SK-N-SH treated with all-trans-retinoic acid at 6 μM for 48 hours (cell line): ENCODE data around the gene NARF.

Experiments
- ATAC-seq: fragments of 200-7000 bp; cut with Tn5 transposase; 3 replicates; pipeline ENCODE4 v1.9.1; 2020; ENCODE audit warnings: mild to moderate bottlenecking, moderate library complexity
- ARNTL ChIP-seq: fragments of 450-650 bp; formaldehyde crosslinking; IDR thresholded peaks from 2 replicates; pipeline ENCODE4 v1.5.0; 2020; ENCODE audit warnings: low read depth, mild to moderate bottlenecking, moderate library complexity, borderline replicate concordance
- BACH2 ChIP-seq: fragments of 250-450 bp; sonication (Bioruptor Pico); IDR thresholded peaks from 2 replicates; pipeline ENCODE4 v1.9.0; 2021; ENCODE audit warnings: mild to moderate bottlenecking, borderline replicate concordance
- CREB5 ChIP-seq: fragments of 250-450 bp; sonication (Bioruptor Pico); IDR thresholded peaks from 2 replicates; pipeline ENCODE4 v1.5.1; 2020; ENCODE audit warnings: low read depth, mild to moderate bottlenecking, moderate library complexity
- CSDC2 ChIP-seq: fragments of 250-450 bp; sonication (Bioruptor Pico); IDR thresholded peaks from 2 replicates; pipeline ENCODE4 v1.5.0; 2020; ENCODE audit warnings: mild to moderate bottlenecking, moderate library complexity
- CSRNP3 ChIP-seq: fragments of 250-450 bp; sonication (Bioruptor Pico); IDR thresholded peaks from 2 replicates; pipeline ENCODE4 v1.5.1; 2021; ENCODE audit warnings: mild to moderate bottlenecking, moderate library complexity
- GLIS3 ChIP-seq: fragments of 250-450 bp; sonication (Bioruptor Pico); IDR thresholded peaks from 2 replicates; pipeline ENCODE4 v1.5.0; 2020; ENCODE audit warnings: mild to moderate bottlenecking, moderate library complexity
- ISL1 ChIP-seq: fragments of 250-450 bp; sonication (Bioruptor Pico); IDR thresholded peaks from 2 replicates; pipeline ENCODE4 v2.1.2; 2022; ENCODE audit warnings: mild to moderate bottlenecking, moderate library complexity
- PATZ1 ChIP-seq: fragments of 250-450 bp; sonication (Bioruptor Pico); IDR thresholded peaks from 2 replicates; pipeline ENCODE4 v1.8.0; 2020; ENCODE audit warnings: mild to moderate bottlenecking, moderate library complexity, borderline replicate concordance
- POU6F1 ChIP-seq: fragments of 250-450 bp; sonication (Bioruptor Pico); IDR thresholded peaks from 2 replicates; pipeline ENCODE4 v1.8.0; 2021; ENCODE audit warnings: low read depth, mild to moderate bottlenecking, moderate library complexity, borderline replicate concordance
- PPARA ChIP-seq: fragments of 250-450 bp; sonication (Bioruptor Pico); IDR thresholded peaks from 2 replicates; pipeline ENCODE4 v1.5.0; 2020; ENCODE audit warnings: mild to moderate bottlenecking, borderline replicate concordance
- RARB ChIP-seq: fragments of 250-450 bp; sonication (Bioruptor Pico); IDR thresholded peaks from 2 replicates; pipeline ENCODE4 v1.8.0; 2021; ENCODE audit warnings: mild to moderate bottlenecking, moderate library complexity
- SNAI2 ChIP-seq: fragments of 250-450 bp; sonication (Bioruptor Pico); IDR thresholded peaks from 2 replicates; pipeline ENCODE4 v1.5.0; 2020; ENCODE audit warnings: mild to moderate bottlenecking, moderate library complexity
- TCF4 ChIP-seq: fragments of 250-450 bp; sonication (Bioruptor Pico); IDR thresholded peaks from 2 replicates; pipeline ENCODE4 v1.8.0; 2021; ENCODE audit warnings: mild to moderate bottlenecking, moderate library complexity, borderline replicate concordance
- TOX ChIP-seq: fragments of 250-450 bp; sonication (Bioruptor Pico); IDR thresholded peaks from 2 replicates; pipeline ENCODE4 v1.8.0; 2021; ENCODE audit warnings: mild to moderate bottlenecking, moderate library complexity, borderline replicate concordance
- TSHZ2 ChIP-seq: fragments of 250-450 bp; sonication (Bioruptor Pico); IDR thresholded peaks from 2 replicates; pipeline ENCODE4 v1.5.0; 2020; ENCODE audit warnings: mild to moderate bottlenecking, moderate library complexity
- ZC3H10 ChIP-seq: fragments of 250-450 bp; sonication (Bioruptor Pico); IDR thresholded peaks from 2 replicates; pipeline ENCODE4 v1.5.1; 2021; ENCODE audit warnings: mild to moderate bottlenecking, moderate library complexity
- ZFP3 ChIP-seq: fragments of 250-450 bp; sonication (Bioruptor Pico); IDR thresholded peaks from 2 replicates; pipeline ENCODE4 v1.5.0; 2020; ENCODE audit warnings: mild to moderate bottlenecking, moderate library complexity
- ZFP30 ChIP-seq: fragments of 450-650 bp; formaldehyde crosslinking; IDR thresholded peaks from 2 replicates; pipeline ENCODE4 v1.5.0; 2022; ENCODE audit warnings: mild to moderate bottlenecking, moderate library complexity
- ZNF565 ChIP-seq: fragments of 450-650 bp; formaldehyde crosslinking; conservative IDR thresholded peaks from 2 replicates; pipeline ENCODE4 v1.5.0; 2020; ENCODE audit warnings: low read depth, mild to moderate bottlenecking, moderate library complexity
- ZNF8 ChIP-seq: fragments of 450-650 bp; formaldehyde crosslinking; IDR thresholded peaks from 2 replicates; pipeline ENCODE4 v1.5.0; 2020; ENCODE audit warnings: mild to moderate bottlenecking, moderate library complexity

The NARF gene

GRCh38 chr17:82414548-82415281, 43.8 kb upstream of the NARF start:
- peak; percentile 67 for ATAC-seq
- TF ChIP-seq SNAI2 (CRISPR knock-in tag): peak; percentile 82; the same call in 1 of the 2 replicates
- TF ChIP-seq CSDC2: peak; percentile 86; the same call in 1 of the 2 replicates
- no peak for TF ChIP-seq PPARA (CRISPR knock-in tag)
- no peak for TF ChIP-seq ZFP30 (CRISPR knock-in tag)
- no peak for TF ChIP-seq CSRNP3
- peak; percentile 77; the same call in 1 of the 2 replicates for TF ChIP-seq ZFP3 (CRISPR knock-in tag)

- ATAC-seq: no peak
- no peak for TF ChIP-seq TCF4
These were observed 43.2 kb upstream of the NARF start for GRCh38 chr17:82415336-82415735.

- no peak for ATAC-seq
- TF ChIP-seq BACH2 (CRISPR knock-in tag): no peak
- TF ChIP-seq TSHZ2: no peak
- no peak for TF ChIP-seq CSDC2
- TF ChIP-seq ZC3H10 (CRISPR knock-in tag): no peak
These were observed 42.8 kb upstream of the NARF start for GRCh38 chr17:82415786-82416185.

- ATAC-seq: no peak
These were observed 42.3 kb upstream of the NARF start for GRCh38 chr17:82416264-82416663.

More at GRCh38 chr17:82416264-82416663, 42.3 kb upstream of the NARF start:
- TF ChIP-seq ZNF8 (CRISPR knock-in tag) (no peak), POU6F1 (CRISPR knock-in tag) (no peak), ZFP30 (CRISPR knock-in tag) (no peak), ZFP3 (CRISPR knock-in tag) (no peak), TOX (no peak), PATZ1 (no peak), BACH2 (CRISPR knock-in tag) (no peak), TSHZ2 (no peak), CREB5 (no peak), ARNTL (no peak), GLIS3 (CRISPR knock-in tag) (no peak), ZC3H10 (CRISPR knock-in tag) (no peak), PPARA (CRISPR knock-in tag) (no peak), RARB (CRISPR knock-in tag) (no peak), ZNF565 (no peak), CSRNP3 (no peak), ISL1 (no peak)
